Keratinocyte (primary cell): ENCODE data around the gene MAZ. TPM values are rescaled to one million over a fixed set of nuclear protein-coding genes. Genes with fewer than 3 reads are reported as not detected.
"Not testable (repeated sequence)": the region's sequence is repeated elsewhere in the genome, so short reads cannot be mapped to it uniquely, and the experiment has no call there.

ENCODE experiments used
- DNase-seq: peaks from one replicate; pipeline ENCODE4 v3.0.0-alpha.2; 2011; ENCODE audit warnings: low read depth, missing footprints, low spot score
- FAIRE-seq: peaks from 2 replicates; lab custom pipeline; 2011; peaks lifted over from hg19 to GRCh38; lab: Jason Lieb, UNC
- H2AFZ ChIP-seq: 2 replicates; pipeline ENCODE4 v1.6.0; 2012; ENCODE audit warnings: low read length, control low read depth, inconsistent platforms; ENCODE audit not compliant: control insufficient read depth
- H3K27ac ChIP-seq: 2 replicates; pipeline ENCODE4 v1.5.1; 2011; ENCODE audit warnings: low read length; ENCODE audit not compliant: control insufficient read depth, insufficient read depth
- H3K27me3 ChIP-seq: 3 replicates; pipeline ENCODE4 v1.6.0; 2011; ENCODE audit warnings: low read length; ENCODE audit not compliant: control insufficient read depth, insufficient read depth; ENCODE audit errors: extremely low read depth
- H3K36me3 ChIP-seq, 2 experiments: 2 replicates in 1 of 2; 3 replicates in 1 of 2; pipeline ENCODE4 v1.5.1; 2011; ENCODE audit warnings: low read length in 2 of 2, mild to moderate bottlenecking in 1 of 2; ENCODE audit not compliant: control insufficient read depth in 2 of 2, insufficient read depth in 2 of 2; ENCODE audit errors: extremely low read depth in 1 of 2
- H3K4me1 ChIP-seq: 3 replicates; pipeline ENCODE4 v1.5.1; 2011; ENCODE audit warnings: low read length; ENCODE audit not compliant: control insufficient read depth, insufficient read depth; ENCODE audit errors: extremely low read depth
- H3K4me2 ChIP-seq: 3 replicates; pipeline ENCODE4 v1.6.0; 2011; ENCODE audit warnings: low read depth, low read length; ENCODE audit not compliant: control insufficient read depth, insufficient read depth; ENCODE audit errors: extremely low read depth
- H3K4me3 ChIP-seq, 3 experiments: fragments of 200-600 bp in 1 of 3; sonication (generic) in 1 of 3; 2 replicates in 2 of 3; 3 replicates in 1 of 3; pipeline ENCODE4 v1.5.1; 2011 to 2016; ENCODE audit warnings: low read length in 3 of 3, mild to moderate bottlenecking in 3 of 3, control low read depth in 2 of 3, inconsistent platforms in 1 of 3, low read depth in 1 of 3, mixed read lengths in 1 of 3, mixed run types in 1 of 3, moderate library complexity in 1 of 3; ENCODE audit not compliant: control insufficient read depth in 2 of 3, insufficient read depth in 2 of 3; ENCODE audit errors: extremely low read depth in 1 of 3
- H3K79me2 ChIP-seq: 2 replicates; pipeline ENCODE4 v1.6.0; 2012; ENCODE audit warnings: low read length; ENCODE audit not compliant: control insufficient read depth, insufficient read depth
- H3K9ac ChIP-seq: 3 replicates; pipeline ENCODE4 v1.6.0; 2011; ENCODE audit warnings: low read length; ENCODE audit not compliant: control insufficient read depth, insufficient read depth; ENCODE audit errors: extremely low read depth
- H3K9me1 ChIP-seq: 3 replicates; pipeline ENCODE4 v1.6.0; 2011; ENCODE audit warnings: low read length; ENCODE audit not compliant: control insufficient read depth, insufficient read depth; ENCODE audit errors: extremely low read depth
- H3K9me3 ChIP-seq: 2 replicates; pipeline ENCODE4 v1.5.1; 2012; ENCODE audit warnings: low read depth, low read length; ENCODE audit not compliant: control insufficient read depth
- H4K20me1 ChIP-seq: 3 replicates; pipeline ENCODE4 v1.6.0; 2011; ENCODE audit warnings: low read length; ENCODE audit not compliant: control insufficient read depth, insufficient read depth; ENCODE audit errors: extremely low read depth
- EZH2 ChIP-seq: IDR thresholded peaks from one replicate; pipeline ENCODE4 v1.6.1; 2012; ENCODE audit warnings: inconsistent platforms, mild to moderate bottlenecking, low read length, moderate library complexity
- dilution Hi-C: fragments of 300-500 bp; cut with MboI; formaldehyde crosslinking; loops from one replicate; pipeline ENCODE4 v1.7.0; 2020; ENCODE audit warnings: low sequenced_read_pairs; ENCODE audit not compliant: extremely low pct_ligation_motif_present
- polyA plus RNA-seq, 5 experiments: library from polyadenylated mRNA; depleted of rRNA in 3 of 5; stranded (reverse) in 3 of 5; stranded (forward) in 1 of 5; unstranded in 1 of 5; fragments of >200 nt; gene quantifications; 1 replicate in 1 of 5; 2 replicates in 3 of 5; 3 replicates in 1 of 5; pipeline versions ENCODE4 v1.2.1 to v1.2.3, GENCODE V29; 2011 to 2012; ENCODE audit warnings: missing spikeins in 2 of 5, low read depth in 1 of 5, low replicate concordance in 1 of 5
- TF ChIP-seq, protein P1 (sequence below), 3 experiments: IDR thresholded peaks in 1 of 3; conservative IDR thresholded peaks in 1 of 3; optimal IDR thresholded peaks in 1 of 3; 2 replicates in 2 of 3; 3 replicates in 1 of 3; pipeline versions ENCODE3 to v1.5.1; 2011; ENCODE audit warnings: low read length in 3 of 3, mild to moderate bottlenecking in 3 of 3, moderate library complexity in 2 of 3, control low read depth in 1 of 3, inconsistent platforms in 1 of 3; ENCODE audit not compliant: insufficient read depth in 2 of 3; ENCODE audit errors: extremely low read depth in 1 of 3

MAZ gene
- polyA plus RNA-seq, 1 donor (not counting 4 experiments of a cell fraction or from before 2014, with no cell fraction given) = 48.5 TPM

DNA sequence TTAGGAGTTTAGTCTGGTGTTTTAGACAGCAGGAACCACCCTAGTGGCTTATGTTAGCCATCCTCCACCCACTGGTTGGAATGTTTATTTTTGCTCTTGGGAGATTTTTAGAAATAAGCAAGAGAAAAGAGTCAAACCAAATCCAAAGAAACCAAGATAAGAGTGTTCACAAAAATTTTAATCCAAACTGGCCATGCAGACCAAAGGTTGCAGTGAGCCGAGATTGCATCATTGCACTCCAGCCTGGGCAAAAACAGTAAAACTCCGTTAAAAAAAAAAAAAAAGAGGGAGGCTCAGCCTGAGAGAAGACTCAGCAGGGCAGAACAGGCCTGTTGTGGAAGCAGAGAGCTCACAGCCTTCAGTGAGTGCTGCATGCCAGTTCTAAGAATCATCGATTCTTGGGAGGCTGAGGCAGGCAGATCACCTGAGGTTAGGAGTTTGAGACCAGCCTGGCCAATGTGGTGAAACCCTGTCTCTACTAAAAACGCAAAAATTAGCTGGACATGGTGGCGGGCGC, 48.3 kb upstream of the MAZ start:
- no peak overlapping the region for H3K27ac ChIP-seq
- no peak overlapping the region for H2AFZ ChIP-seq
- dilution Hi-C loops = no loop called here
- no peak for DNase-seq
- no peak overlapping the region for H3K9ac ChIP-seq
- FAIRE-seq = no peak
- TF ChIP-seq EZH2 = no peak
- TF ChIP-seq, protein P1, sequence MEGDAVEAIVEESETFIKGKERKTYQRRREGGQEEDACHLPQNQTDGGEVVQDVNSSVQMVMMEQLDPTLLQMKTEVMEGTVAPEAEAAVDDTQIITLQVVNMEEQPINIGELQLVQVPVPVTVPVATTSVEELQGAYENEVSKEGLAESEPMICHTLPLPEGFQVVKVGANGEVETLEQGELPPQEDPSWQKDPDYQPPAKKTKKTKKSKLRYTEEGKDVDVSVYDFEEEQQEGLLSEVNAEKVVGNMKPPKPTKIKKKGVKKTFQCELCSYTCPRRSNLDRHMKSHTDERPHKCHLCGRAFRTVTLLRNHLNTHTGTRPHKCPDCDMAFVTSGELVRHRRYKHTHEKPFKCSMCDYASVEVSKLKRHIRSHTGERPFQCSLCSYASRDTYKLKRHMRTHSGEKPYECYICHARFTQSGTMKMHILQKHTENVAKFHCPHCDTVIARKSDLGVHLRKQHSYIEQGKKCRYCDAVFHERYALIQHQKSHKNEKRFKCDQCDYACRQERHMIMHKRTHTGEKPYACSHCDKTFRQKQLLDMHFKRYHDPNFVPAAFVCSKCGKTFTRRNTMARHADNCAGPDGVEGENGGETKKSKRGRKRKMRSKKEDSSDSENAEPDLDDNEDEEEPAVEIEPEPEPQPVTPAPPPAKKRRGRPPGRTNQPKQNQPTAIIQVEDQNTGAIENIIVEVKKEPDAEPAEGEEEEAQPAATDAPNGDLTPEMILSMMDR (optimal IDR thresholded peaks at IDR 0.05 in 1 of 3, IDR thresholded peaks at IDR 0.05 in 1 of 3, conservative IDR thresholded peaks at IDR 0.05 in 1 of 3; ENCODE audit: extremely low read depth in 1 of 3, insufficient read depth in 2 of 3, low read length in 3 of 3) = no peak
- no peaks in the 10 kb centered on the region for H3K27me3 ChIP-seq
- H3K9me3 ChIP-seq = no peaks in the 10 kb centered on the region
- no peaks in the 10 kb centered on the region for H3K36me3 ChIP-seq
- no peaks in the 10 kb centered on the region for H3K79me2 ChIP-seq
- H3K9me1 ChIP-seq = no peaks in the 10 kb centered on the region
- H3K4me3 ChIP-seq = no peak overlapping the region
- no peaks in the 10 kb centered on the region for H3K4me1 ChIP-seq
- no peaks in the 10 kb centered on the region for H4K20me1 ChIP-seq
- H3K4me2 ChIP-seq = no peak overlapping the region

DNA sequence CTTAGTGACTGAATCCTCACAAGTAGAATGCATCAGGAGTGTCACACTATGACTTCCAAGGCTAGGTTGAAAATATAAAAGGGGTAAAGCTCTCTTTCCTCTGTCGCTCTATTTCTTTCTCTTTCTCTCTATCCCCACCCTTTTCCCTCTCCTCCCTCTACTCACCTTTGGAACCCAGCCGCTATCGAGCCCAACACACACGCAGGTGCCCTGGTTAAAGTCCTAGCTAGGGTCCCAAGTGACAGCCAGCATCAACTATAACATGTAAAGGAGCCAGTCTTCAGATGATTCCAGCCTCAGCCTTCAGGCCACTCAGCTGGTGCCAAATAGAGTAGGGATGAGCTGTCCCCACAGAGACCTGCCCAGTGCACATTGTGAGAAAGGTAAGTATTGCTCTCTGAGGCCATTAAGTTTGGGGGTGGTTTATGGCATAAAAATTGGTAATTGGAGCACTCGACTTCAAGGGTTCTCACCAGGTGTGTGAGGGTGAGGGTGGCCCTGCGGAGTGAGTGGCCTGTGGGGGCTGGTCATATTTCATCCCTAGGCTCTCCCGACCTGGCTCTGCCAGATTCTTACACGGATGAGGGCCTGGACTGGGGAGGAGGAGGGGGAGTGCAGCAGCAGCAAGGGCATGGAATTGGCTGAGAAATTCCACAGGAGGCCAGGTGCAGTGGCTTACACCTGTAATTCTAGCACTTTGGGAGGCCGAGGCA, 45.6 kb upstream of the MAZ start:
- Histone ChIP-seq H3K79me2 (no peaks in the 10 kb centered on the region), H3K27ac (no peak overlapping the region), H3K4me2 (no peak overlapping the region), H3K4me1 (no peaks in the 10 kb centered on the region), H4K20me1 (no peaks in the 10 kb centered on the region), H2AFZ (no peak overlapping the region), H3K9ac (no peak overlapping the region), H3K4me3 (no peak overlapping the region), H3K36me3 (no peaks in the 10 kb centered on the region), H3K9me1 (no peaks in the 10 kb centered on the region), H3K27me3 (no peaks in the 10 kb centered on the region), H3K9me3 (no peaks in the 10 kb centered on the region)
- FAIRE-seq (no peak), DNase-seq (no peak)
- dilution Hi-C loops = no loop called here
- no peak for TF ChIP-seq EZH2
- TF ChIP-seq, protein P1 (optimal IDR thresholded peaks at IDR 0.05 in 1 of 3, IDR thresholded peaks at IDR 0.05 in 1 of 3, conservative IDR thresholded peaks at IDR 0.05 in 1 of 3; ENCODE audit: extremely low read depth in 1 of 3, insufficient read depth in 2 of 3, low read length in 3 of 3) = no peak

DNA sequence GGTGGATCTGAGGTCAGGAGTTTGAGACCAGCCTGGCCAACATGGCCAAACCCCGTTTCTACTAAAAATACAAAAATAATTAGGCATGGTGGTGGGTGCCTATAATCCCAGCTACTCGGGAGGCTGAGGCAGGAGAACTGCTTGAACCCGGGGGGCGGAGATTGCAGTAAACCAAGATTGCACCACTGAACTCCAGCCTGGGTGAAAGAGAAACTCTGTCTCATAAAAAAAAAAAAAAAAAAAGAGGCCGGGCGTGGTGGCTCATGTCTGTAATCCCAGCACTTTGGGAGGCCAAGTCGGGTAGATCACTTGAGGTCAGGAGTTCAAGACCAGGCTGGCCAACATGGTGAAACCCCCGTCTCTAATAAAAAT, 45.1 kb upstream of the MAZ start:
- H3K4me1 ChIP-seq, H3K36me3 ChIP-seq, H2AFZ ChIP-seq, H3K9me1 ChIP-seq, H4K20me1 ChIP-seq, dilution Hi-C loops, FAIRE-seq, H3K4me3 ChIP-seq, H3K4me2 ChIP-seq, H3K79me2 ChIP-seq, H3K27me3 ChIP-seq, DNase-seq, H3K9me3 ChIP-seq, H3K9ac ChIP-seq, H3K27ac ChIP-seq: not testable (repeated sequence)
